ENCODE data around the gene CDC14B.

DNA sequence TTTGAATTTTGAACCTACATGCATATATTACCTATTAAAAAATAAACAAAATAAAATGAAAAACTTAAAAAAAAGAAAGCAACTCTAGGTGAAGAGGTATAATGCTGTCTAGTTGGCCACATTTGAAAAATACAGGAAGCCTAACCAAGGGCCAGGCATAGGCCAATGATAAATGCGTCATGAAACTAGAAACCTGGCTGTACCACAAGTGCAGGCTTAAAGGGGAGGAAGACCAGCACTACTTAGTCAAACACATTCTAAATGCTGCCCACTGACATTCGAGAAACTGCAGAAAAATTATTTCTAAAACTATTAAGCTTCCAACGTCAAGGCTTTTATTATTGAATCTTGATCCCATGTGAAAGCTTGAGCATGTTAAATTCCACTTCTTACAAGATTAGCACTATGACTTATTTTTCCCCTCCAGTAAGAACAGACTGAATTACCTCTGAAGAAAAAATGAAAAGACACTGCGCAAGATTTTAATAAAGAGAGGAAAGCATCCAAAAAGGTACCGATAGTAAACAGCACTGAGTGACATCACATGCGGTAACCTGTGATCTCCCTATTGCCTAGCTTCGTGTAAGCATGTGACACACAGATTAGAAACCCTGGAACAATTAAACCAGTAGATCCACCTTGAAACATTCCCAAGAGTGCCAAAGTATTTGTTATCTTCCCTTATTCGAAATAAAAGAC is 16.2 kb downstream of the CDC14B start:
- no peak for TF ChIP-seq EZH2 (IDR thresholded peaks at IDR 0.05; ENCODE audit: borderline replicate concordance, low read depth, low read length, severe bottlenecking)
- TF ChIP-seq, protein P1, sequence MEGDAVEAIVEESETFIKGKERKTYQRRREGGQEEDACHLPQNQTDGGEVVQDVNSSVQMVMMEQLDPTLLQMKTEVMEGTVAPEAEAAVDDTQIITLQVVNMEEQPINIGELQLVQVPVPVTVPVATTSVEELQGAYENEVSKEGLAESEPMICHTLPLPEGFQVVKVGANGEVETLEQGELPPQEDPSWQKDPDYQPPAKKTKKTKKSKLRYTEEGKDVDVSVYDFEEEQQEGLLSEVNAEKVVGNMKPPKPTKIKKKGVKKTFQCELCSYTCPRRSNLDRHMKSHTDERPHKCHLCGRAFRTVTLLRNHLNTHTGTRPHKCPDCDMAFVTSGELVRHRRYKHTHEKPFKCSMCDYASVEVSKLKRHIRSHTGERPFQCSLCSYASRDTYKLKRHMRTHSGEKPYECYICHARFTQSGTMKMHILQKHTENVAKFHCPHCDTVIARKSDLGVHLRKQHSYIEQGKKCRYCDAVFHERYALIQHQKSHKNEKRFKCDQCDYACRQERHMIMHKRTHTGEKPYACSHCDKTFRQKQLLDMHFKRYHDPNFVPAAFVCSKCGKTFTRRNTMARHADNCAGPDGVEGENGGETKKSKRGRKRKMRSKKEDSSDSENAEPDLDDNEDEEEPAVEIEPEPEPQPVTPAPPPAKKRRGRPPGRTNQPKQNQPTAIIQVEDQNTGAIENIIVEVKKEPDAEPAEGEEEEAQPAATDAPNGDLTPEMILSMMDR (IDR thresholded peaks at IDR 0.05; ENCODE audit: borderline replicate concordance, extremely low read depth, low read length, poor library complexity, severe bottlenecking), result no peak
